Spleen (tissue), 7 donors: ENCODE measurements around the gene FAM78B.

ENCODE experiments used
- POLR2A ChIP-seq, 3 donors: fragments of 450-650 bp; IDR thresholded peaks; one replicate each; pipeline ENCODE4 v1.5.1; 2017; ENCODE audit warnings: antibody characterized with exemption in 3 of 3, mild to moderate bottlenecking in 1 of 3
- POLR2AphosphoS5 ChIP-seq, 3 donors: sonication (generic); formaldehyde crosslinking; IDR thresholded peaks; one replicate each; pipeline ENCODE4 v1.5.1; 2017; ENCODE audit warnings: antibody characterized with exemption in 3 of 3
- TF ChIP-seq, protein P1 (sequence below), 11 experiments: fragments of 200-600 bp in 7 of 11; fragments of 450-650 bp in 4 of 11; sonication (generic) in 4 of 11; IDR thresholded peaks in 8 of 11; conservative IDR thresholded peaks in 3 of 11; 1 replicate in 7 of 11; 2 replicates in 4 of 11; pipeline versions ENCODE4 v1.4.0 to v1.8.0; 2016 to 2021; ENCODE audit warnings: antibody characterized with exemption in 11 of 11, inconsistent platforms in 4 of 11, mild to moderate bottlenecking in 1 of 11
- donor health status: DM: no; HTN: no; CAD: no; lungs with moderate emphysema.
- donor health status: DM: no; HTN: no; CAD: no.
- donor health status: DM: no; HTN: no; CAD: no.

DNA sequence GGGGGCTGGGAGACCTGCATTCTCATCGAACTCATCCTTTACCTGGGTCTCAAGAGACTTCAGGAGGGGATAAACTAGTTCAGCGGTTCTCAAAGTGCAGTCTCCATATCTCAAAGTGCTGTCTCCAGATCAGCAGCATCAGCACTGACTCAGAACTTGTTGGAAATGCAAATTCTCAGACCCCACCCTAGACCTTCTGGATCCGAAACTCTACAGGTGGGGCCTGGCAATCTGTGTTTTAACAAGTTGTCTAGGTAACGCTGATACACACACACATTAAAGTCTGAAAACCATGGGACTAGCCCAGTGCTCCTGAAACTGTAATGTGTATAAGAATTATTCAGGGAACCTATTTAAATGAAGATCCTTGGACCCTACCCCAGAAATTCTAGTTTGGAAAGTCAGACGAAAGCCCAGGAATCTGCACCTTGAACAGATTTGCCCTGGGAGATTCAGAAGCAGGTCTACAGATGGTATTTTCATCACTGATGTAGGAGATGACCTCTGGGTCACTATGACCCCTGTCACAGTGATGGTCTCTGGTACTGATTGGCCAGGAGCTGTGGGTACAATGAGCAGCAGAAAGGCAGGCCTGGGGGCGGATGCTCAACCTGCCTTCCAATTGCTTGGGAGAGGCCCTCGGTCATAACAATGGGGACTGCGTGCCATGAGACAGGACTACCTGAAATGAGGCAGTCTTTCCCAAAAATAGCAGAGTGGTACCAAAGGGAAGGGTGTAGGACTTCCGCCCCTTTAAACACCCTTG is 127.2 kb downstream of the FAM78B start:
- TF ChIP-seq, protein P1, sequence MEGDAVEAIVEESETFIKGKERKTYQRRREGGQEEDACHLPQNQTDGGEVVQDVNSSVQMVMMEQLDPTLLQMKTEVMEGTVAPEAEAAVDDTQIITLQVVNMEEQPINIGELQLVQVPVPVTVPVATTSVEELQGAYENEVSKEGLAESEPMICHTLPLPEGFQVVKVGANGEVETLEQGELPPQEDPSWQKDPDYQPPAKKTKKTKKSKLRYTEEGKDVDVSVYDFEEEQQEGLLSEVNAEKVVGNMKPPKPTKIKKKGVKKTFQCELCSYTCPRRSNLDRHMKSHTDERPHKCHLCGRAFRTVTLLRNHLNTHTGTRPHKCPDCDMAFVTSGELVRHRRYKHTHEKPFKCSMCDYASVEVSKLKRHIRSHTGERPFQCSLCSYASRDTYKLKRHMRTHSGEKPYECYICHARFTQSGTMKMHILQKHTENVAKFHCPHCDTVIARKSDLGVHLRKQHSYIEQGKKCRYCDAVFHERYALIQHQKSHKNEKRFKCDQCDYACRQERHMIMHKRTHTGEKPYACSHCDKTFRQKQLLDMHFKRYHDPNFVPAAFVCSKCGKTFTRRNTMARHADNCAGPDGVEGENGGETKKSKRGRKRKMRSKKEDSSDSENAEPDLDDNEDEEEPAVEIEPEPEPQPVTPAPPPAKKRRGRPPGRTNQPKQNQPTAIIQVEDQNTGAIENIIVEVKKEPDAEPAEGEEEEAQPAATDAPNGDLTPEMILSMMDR (IDR thresholded peaks at IDR 0.05 in 8 of 11, conservative IDR thresholded peaks at IDR 0.05 in 3 of 11): no peak
- TF ChIP-seq POLR2A (IDR thresholded peaks at IDR 0.05) (no peak), POLR2AphosphoS5 (IDR thresholded peaks at IDR 0.05) (no peak)
